ENCODE data around the gene VAV3. TPM values are rescaled to one million over a fixed set of nuclear protein-coding genes. Genes with fewer than 3 reads are reported as not detected.

VAV3 gene
- total RNA-seq (2022) (33.3 and 38.2 TPM in 2 replicates), Bru-seq, nascent RNA (percentile 66 among the genes with signal in this experiment), BruChase-seq, experiment 1, labeled RNA remaining after a 6-hour chase (percentile 40 among the genes with signal in this experiment), BruChase-seq, experiment 2, labeled RNA remaining after a 2-hour chase (percentile 50 among the genes with signal in this experiment)
- long read RNA-seq, transcript VAV3-203 (10 exons, 1,293 nt), result major isoform, 18 of 29 reads
- long read RNA-seq, partial matches to known transcripts, result 1 of 29 reads
- long read RNA-seq, other reads (novel, unspliced or antisense), result 9 of 29 reads

GRCh38 chr1:107965110-107965991 lies at the start of gene VAV3:
VAV3 (minus strand) TSS chr1:107965180; CDS start chr1:107964869, 311 bp downstream.
- no peak within 1 kb of the TSS for H3K27ac Mint-ChIP-seq (ENCODE audit: unreplicated experiment)
- peak within 1 kb of the TSS; percentile 55 for H3K4me3 Mint-ChIP-seq (ENCODE audit: low read depth, unreplicated experiment)
- intact Hi-C loops (cut with micrococcal nuclease; ENCODE audit: unreplicated experiment), result no loop called here
- H3K36me3 Mint-ChIP-seq (ENCODE audit: insufficient read depth, unreplicated experiment), result peaks cover 7% of the 10 kb centered on the region
- no peak for TF ChIP-seq CTCF (IDR thresholded peaks at IDR 0.05; ENCODE audit: unreplicated experiment)
- H3K4me1 Mint-ChIP-seq (ENCODE audit: low read depth, unreplicated experiment), result no peaks in the 10 kb centered on the region
- no TSS peak for BruUV-seq (replicated peaks)
- no peaks in the 10 kb centered on the region for H3K9me3 Mint-ChIP-seq (ENCODE audit: low read depth, unreplicated experiment)
- CTCF ChIA-PET, result no interaction called here
- H3K27me3 Mint-ChIP-seq (ENCODE audit: unreplicated experiment), result peaks cover 32% of the 10 kb centered on the region
- DNase-seq, result peak; percentile 40

GRCh38 chr1:108012553-108012952 lies 47.6 kb upstream of the VAV3 start:
- Mint-ChIP-seq H3K27me3 (ENCODE audit: unreplicated experiment) (peaks cover 46% of the 10 kb centered on the region), H3K9me3 (ENCODE audit: low read depth, unreplicated experiment) (no peaks in the 10 kb centered on the region), H3K4me3 (ENCODE audit: low read depth, unreplicated experiment) (no peak overlapping the region), H3K4me1 (ENCODE audit: low read depth, unreplicated experiment) (no peaks in the 10 kb centered on the region), H3K27ac (ENCODE audit: unreplicated experiment) (no peak overlapping the region), H3K36me3 (ENCODE audit: insufficient read depth, unreplicated experiment) (no peaks in the 10 kb centered on the region)
- BruUV-seq (replicated peaks), result no TSS peak
- intact Hi-C loops (cut with micrococcal nuclease; ENCODE audit: unreplicated experiment), result no loop called here
- CTCF ChIA-PET, result no interaction called here
- no peak for TF ChIP-seq CTCF (IDR thresholded peaks at IDR 0.05; ENCODE audit: unreplicated experiment)
- no peak for DNase-seq

- intact Hi-C loops (cut with micrococcal nuclease; ENCODE audit: unreplicated experiment), result no loop called here
- BruUV-seq (replicated peaks), result no TSS peak
- no peak for TF ChIP-seq CTCF (IDR thresholded peaks at IDR 0.05; ENCODE audit: unreplicated experiment)
- DNase-seq, result no peak
- H3K4me1 Mint-ChIP-seq (ENCODE audit: low read depth, unreplicated experiment), result no peaks in the 10 kb centered on the region
- CTCF ChIA-PET, result no interaction called here
- H3K36me3 Mint-ChIP-seq (ENCODE audit: insufficient read depth, unreplicated experiment), result no peaks in the 10 kb centered on the region
- H3K27me3 Mint-ChIP-seq (ENCODE audit: unreplicated experiment), result peaks cover 46% of the 10 kb centered on the region
- no peaks in the 10 kb centered on the region for H3K9me3 Mint-ChIP-seq (ENCODE audit: low read depth, unreplicated experiment)
- H3K4me3 Mint-ChIP-seq (ENCODE audit: low read depth, unreplicated experiment), result no peak overlapping the region
- no peak overlapping the region for H3K27ac Mint-ChIP-seq (ENCODE audit: unreplicated experiment)
Measured at GRCh38 chr1:108011295-108011694, 46.3 kb upstream of the VAV3 start.

- CTCF ChIA-PET, result no interaction called here
- Mint-ChIP-seq H3K4me1 (ENCODE audit: low read depth, unreplicated experiment) (no peaks in the 10 kb centered on the region), H3K27me3 (ENCODE audit: unreplicated experiment) (peaks cover 46% of the 10 kb centered on the region), H3K9me3 (ENCODE audit: low read depth, unreplicated experiment) (no peaks in the 10 kb centered on the region), H3K36me3 (ENCODE audit: insufficient read depth, unreplicated experiment) (no peaks in the 10 kb centered on the region), H3K27ac (ENCODE audit: unreplicated experiment) (no peak overlapping the region), H3K4me3 (ENCODE audit: low read depth, unreplicated experiment) (no peak overlapping the region)
- DNase-seq, result no peak
- no peak for TF ChIP-seq CTCF (IDR thresholded peaks at IDR 0.05; ENCODE audit: unreplicated experiment)
- BruUV-seq (replicated peaks), result no TSS peak
- intact Hi-C loops (cut with micrococcal nuclease; ENCODE audit: unreplicated experiment), result no loop called here
Measured at GRCh38 chr1:108010581-108010980, 45.6 kb upstream of the VAV3 start.

Measured in Calu3 (cell line).